HEK293T (cell line): ENCODE results near the gene NUDT14.

Experiments used
- BHLHE40 ChIP-seq: fragments of 450-650 bp; IDR thresholded peaks from 2 replicates; pipeline ENCODE4 v1.6.1; 2016; ENCODE audit warnings: mild to moderate bottlenecking, moderate library complexity, borderline replicate concordance
- CTBP1 ChIP-seq: fragments of 450-650 bp; IDR thresholded peaks from 2 replicates; pipeline ENCODE4 v1.6.1; 2016; ENCODE audit warnings: borderline replicate concordance
- ELF4 ChIP-seq: fragments of 450-650 bp; IDR thresholded peaks from 2 replicates; pipeline ENCODE4 v1.6.1; 2017; ENCODE audit warnings: antibody characterized with exemption
- FOXA1 ChIP-seq: fragments of 450-650 bp; IDR thresholded peaks from 2 replicates; pipeline ENCODE4 v1.6.1; 2016; ENCODE audit warnings: mild to moderate bottlenecking
- FOXK2 ChIP-seq: fragments of 450-650 bp; IDR thresholded peaks from 2 replicates; pipeline ENCODE4 v1.6.1; 2016; ENCODE audit warnings: mild to moderate bottlenecking
- FOXM1 ChIP-seq: fragments of 450-650 bp; IDR thresholded peaks from 2 replicates; pipeline ENCODE4 v1.6.1; 2017; ENCODE audit warnings: mild to moderate bottlenecking, borderline replicate concordance
- L3MBTL2 ChIP-seq: fragments of 450-650 bp; conservative IDR thresholded peaks from 2 replicates; pipeline ENCODE4 v1.6.1; 2016; ENCODE audit warnings: mild to moderate bottlenecking
- SP1 ChIP-seq: fragments of 450-650 bp; IDR thresholded peaks from 2 replicates; pipeline ENCODE4 v1.6.1; 2017
- TARDBP ChIP-seq: fragments of 450-650 bp; IDR thresholded peaks from 2 replicates; pipeline ENCODE4 v1.6.1; 2016
- TF ChIP-seq, protein P1 (sequence below): fragments of 450-650 bp; IDR thresholded peaks from 2 replicates; pipeline ENCODE4 v1.6.1; 2016

DNA sequence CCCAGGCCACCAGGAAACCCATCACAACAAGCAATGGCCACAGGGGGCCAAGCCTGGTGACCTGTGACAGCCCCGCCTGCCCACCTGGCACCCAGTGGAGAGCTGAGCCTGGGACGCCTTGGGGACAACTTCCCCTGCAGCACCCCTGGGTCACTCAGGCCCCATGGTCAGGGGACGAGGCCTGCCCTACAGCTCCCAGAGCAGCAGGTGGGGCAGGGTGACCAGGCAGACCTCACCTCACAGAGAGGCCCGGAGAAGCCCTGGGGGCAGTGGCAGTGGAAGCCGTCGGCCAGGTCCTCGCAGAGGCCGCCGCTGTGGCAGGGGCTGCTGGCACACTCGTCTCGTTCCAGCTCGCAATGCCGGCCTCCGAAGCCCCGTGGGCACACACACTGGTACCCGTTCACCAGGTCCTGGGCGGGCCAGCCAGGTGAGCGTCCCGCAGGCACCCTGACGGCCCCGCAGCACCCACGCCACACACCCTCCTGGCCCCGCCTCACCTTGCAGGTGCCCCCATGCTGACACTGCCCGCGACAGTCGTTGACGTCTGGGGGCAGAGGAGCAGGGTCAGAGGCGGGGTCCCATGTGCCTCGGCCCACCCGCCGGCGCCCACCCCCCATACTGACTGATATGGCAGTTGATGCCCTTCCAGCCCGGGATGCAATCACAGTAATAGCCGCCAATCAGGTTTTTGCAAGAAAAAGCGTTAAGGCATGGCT lies 30.6 kb downstream of the NUDT14 start:
- no peak for TF ChIP-seq ELF4
- TF ChIP-seq FOXM1, result no peak
- TF ChIP-seq BHLHE40, result no peak
- no peak for TF ChIP-seq FOXA1
- TF ChIP-seq TARDBP, result no peak
- TF ChIP-seq CTBP1, result no peak
- no peak for TF ChIP-seq SP1
- no peak for TF ChIP-seq L3MBTL2
- no peak for TF ChIP-seq FOXK2
- TF ChIP-seq, protein P1, sequence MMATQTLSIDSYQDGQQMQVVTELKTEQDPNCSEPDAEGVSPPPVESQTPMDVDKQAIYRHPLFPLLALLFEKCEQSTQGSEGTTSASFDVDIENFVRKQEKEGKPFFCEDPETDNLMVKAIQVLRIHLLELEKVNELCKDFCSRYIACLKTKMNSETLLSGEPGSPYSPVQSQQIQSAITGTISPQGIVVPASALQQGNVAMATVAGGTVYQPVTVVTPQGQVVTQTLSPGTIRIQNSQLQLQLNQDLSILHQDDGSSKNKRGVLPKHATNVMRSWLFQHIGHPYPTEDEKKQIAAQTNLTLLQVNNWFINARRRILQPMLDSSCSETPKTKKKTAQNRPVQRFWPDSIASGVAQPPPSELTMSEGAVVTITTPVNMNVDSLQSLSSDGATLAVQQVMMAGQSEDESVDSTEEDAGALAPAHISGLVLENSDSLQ, result no peak
